Measurements from ENCODE around the gene OGFR. TPM values are rescaled to one million over a fixed set of nuclear protein-coding genes. Genes with fewer than 3 reads are reported as not detected.
A peak's percentile ranks its signal among the peaks of the same experiment; 100 is the strongest.

Gene OGFR
- total and polyA plus RNA-seq, 2 donors (not counting 3 experiments of a cell fraction or from before 2014, with no cell fraction given), result 30.8 to 44.0 TPM

DNA sequence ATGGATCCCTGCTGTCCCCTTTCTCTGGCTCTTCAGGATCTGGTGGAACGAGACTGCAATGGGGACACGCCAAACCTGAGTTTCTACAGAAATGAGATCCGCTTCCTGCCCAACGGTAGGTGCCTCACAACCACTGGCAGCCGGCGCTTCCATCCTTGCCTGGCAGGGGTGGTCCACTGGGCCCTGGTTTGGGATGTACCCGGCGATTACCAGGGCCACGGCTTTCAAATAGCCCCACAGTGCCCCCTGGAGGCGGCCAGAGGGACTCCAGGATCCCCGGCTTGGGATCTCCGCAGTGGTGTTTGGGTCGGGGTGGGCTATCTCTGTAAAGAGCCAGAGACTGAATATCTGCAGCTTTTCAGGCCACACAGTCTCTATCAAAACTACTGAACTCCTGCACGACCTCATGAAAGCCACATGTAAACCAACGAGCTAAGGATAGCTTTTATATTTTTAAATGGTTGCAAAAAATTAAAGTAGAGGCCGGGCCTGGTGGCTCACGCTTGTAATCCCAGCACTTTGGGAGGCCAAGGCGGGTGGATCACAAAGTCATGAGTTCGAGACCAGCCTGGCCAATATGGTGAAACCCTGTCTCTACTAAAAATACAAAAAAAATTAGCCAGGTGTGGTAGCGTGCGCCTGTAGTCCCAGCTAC, 3.7 kb downstream of the OGFR start:
- Histone ChIP-seq H3K27ac (ENCODE audit: insufficient read depth, low read depth, low read length) (no peak overlapping the region), H4K20me1 (replicated peaks; ENCODE audit: control insufficient read depth, extremely low read depth, insufficient read depth, low read length) (no peaks in the 10 kb centered on the region), H3K27me3 (ENCODE audit: control insufficient read depth in 2 of 2, insufficient read depth in 2 of 2, low read length in 2 of 2) (no peaks in the 10 kb centered on the region), H3K9me3 (replicated peaks; ENCODE audit: control insufficient read depth, insufficient read depth, low read length) (no peaks in the 10 kb centered on the region), H3K9ac (replicated peaks; ENCODE audit: extremely low read depth, insufficient read depth, low read length) (no peak overlapping the region), H3K4me1 (ENCODE audit: control insufficient read depth, extremely low read depth, insufficient read depth, low read length) (peaks cover 11% of the 10 kb centered on the region), H3K79me2 (ENCODE audit: control insufficient read depth, insufficient read depth, low read length) (peaks cover 23% of the 10 kb centered on the region), H3K4me2 (ENCODE audit: insufficient read depth, low read length) (no peak overlapping the region), H3K36me3 (ENCODE audit: control insufficient read depth in 2 of 2, extremely low read depth in 1 of 2, insufficient read depth in 2 of 2, low read length in 2 of 2) (peaks cover 9 to 35% of the 10 kb centered on the region in 2 experiments), H3K9me1 (replicated peaks; ENCODE audit: control insufficient read depth, extremely low read depth, insufficient read depth, low read length) (no peaks in the 10 kb centered on the region), H3K4me3 (replicated peaks in 1 of 3; ENCODE audit: insufficient read depth in 1 of 3, low read depth in 1 of 3, low read length in 3 of 3) (no peak overlapping the region), H2AFZ (ENCODE audit: low read depth, low read length) (no peak overlapping the region)
- dilution Hi-C loops (cut with MboI; ENCODE audit: extremely low pct_ligation_motif_present, low sequenced_read_pairs) (no loop called here), intact Hi-C loops (cut with micrococcal nuclease) (loop anchor here (1.0 to 10.0 kb wide), 5 partner anchors 17 to 424 kb away; partner anchors contain the start of gene RPS21)
- ChIA-PET CTCF (interaction anchor here (0.6 to 2.2 kb wide), 22 partner anchors 8 to 398 kb away, joined by 3 to 22 read pairs (median 4); partner anchors contain the start of genes COL9A3, MRGBP and NTSR1), POLR2A (no interaction called here)
- FAIRE-seq, result peak; percentile 69
- DNase-seq (ENCODE audit: low read depth, low spot score), result peak; percentile 44
- no peak for TF ChIP-seq POLR2A (IDR thresholded peaks at IDR 0.05; ENCODE audit: low read depth, low read length)
- TF ChIP-seq CTCF (IDR thresholded peaks at IDR 0.05; ENCODE audit: extremely low read depth in 1 of 2, insufficient read depth in 1 of 2, low read depth in 1 of 2, low read length in 2 of 2), result peak; percentile 78 to 93
- BruUV-seq (replicated peaks), result no TSS peak

DNA sequence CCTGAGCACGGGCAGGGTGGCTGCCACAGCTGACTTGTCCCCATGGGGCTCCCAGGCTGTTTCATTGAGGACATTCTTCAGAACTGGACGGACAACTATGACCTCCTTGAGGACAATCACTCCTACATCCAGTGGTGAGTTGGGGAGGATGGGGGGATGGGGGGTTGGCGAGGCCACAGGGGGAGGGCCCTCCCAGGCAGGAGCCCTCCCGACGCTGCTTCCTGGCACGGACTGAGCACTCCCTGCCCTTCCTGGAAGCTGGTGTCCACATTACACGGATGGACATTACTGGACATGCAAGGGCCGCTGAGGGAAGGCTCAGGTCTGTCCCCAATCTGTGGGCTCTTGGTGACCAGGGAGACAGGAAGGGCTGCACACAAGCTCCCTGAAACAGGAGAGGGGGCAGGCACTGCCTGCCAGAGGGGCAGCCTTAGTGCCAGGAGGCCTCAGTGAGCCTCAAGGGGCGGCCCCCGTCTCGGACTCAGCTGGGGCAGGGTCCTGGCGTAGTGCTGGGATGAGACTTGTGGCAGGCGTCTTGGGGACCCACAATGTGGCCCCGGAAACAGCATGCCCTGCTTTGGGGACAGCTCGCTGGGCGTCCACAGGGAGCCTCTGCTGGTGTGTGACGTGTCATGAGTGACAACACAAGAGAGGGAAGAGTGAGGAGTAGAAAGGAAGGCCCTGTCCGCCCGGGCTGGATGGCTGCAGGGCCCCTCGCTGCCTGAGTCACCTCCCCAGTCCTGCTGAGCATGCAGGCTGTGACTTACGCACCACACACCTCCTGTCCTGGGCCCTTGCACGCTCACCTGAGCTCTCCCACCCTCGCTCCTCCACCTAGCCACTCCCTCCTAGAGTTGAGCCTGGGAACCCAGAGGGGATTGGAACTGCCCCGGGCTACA, 5.1 kb downstream of the OGFR start:
- DNase-seq (ENCODE audit: low read depth, low spot score), result no peak
- no peaks in the 10 kb centered on the region for H4K20me1 ChIP-seq (replicated peaks; ENCODE audit: control insufficient read depth, extremely low read depth, insufficient read depth, low read length)
- H3K9ac ChIP-seq (replicated peaks; ENCODE audit: extremely low read depth, insufficient read depth, low read length), result no peak overlapping the region
- no peak overlapping the region for H3K27ac ChIP-seq (ENCODE audit: insufficient read depth, low read depth, low read length)
- H3K36me3 ChIP-seq (ENCODE audit: control insufficient read depth in 2 of 2, extremely low read depth in 1 of 2, insufficient read depth in 2 of 2, low read length in 2 of 2), result peaks cover 9 to 35% of the 10 kb centered on the region in 2 experiments
- H3K27me3 ChIP-seq (ENCODE audit: control insufficient read depth in 2 of 2, insufficient read depth in 2 of 2, low read length in 2 of 2), result no peaks in the 10 kb centered on the region
- no peaks in the 10 kb centered on the region for H3K9me1 ChIP-seq (replicated peaks; ENCODE audit: control insufficient read depth, extremely low read depth, insufficient read depth, low read length)
- peaks cover 8% of the 10 kb centered on the region for H3K4me1 ChIP-seq (ENCODE audit: control insufficient read depth, extremely low read depth, insufficient read depth, low read length)
- no peak for FAIRE-seq
- no peak overlapping the region for H3K4me3 ChIP-seq (replicated peaks in 1 of 3; ENCODE audit: insufficient read depth in 1 of 3, low read depth in 1 of 3, low read length in 3 of 3)
- CTCF ChIA-PET, result no interaction called here
- no peak overlapping the region for H3K4me2 ChIP-seq (ENCODE audit: insufficient read depth, low read length)
- POLR2A ChIA-PET, result no interaction called here
- H3K9me3 ChIP-seq (replicated peaks; ENCODE audit: control insufficient read depth, insufficient read depth, low read length), result no peaks in the 10 kb centered on the region
- no TSS peak for BruUV-seq (replicated peaks)
- dilution Hi-C loops (cut with MboI; ENCODE audit: extremely low pct_ligation_motif_present, low sequenced_read_pairs), result no loop called here
- no peak for TF ChIP-seq MYC (IDR thresholded peaks at IDR 0.05; ENCODE audit: low read depth, low read length)
- H3K79me2 ChIP-seq (ENCODE audit: control insufficient read depth, insufficient read depth, low read length), result peaks cover 23% of the 10 kb centered on the region
- H2AFZ ChIP-seq (ENCODE audit: low read depth, low read length), result no peak overlapping the region
- intact Hi-C loops (cut with micrococcal nuclease), result loop anchor here (5.0 to 10.0 kb wide), 2 partner anchors 307 to 425 kb away; partner anchors contain the start of gene RPS21
